Measurements from ENCODE around the gene NRG3.

NRG3 gene

GRCh38 chr10:82621680-82622079 lies 746.7 kb downstream of the NRG3 start:
- TF ChIP-seq, protein P1, sequence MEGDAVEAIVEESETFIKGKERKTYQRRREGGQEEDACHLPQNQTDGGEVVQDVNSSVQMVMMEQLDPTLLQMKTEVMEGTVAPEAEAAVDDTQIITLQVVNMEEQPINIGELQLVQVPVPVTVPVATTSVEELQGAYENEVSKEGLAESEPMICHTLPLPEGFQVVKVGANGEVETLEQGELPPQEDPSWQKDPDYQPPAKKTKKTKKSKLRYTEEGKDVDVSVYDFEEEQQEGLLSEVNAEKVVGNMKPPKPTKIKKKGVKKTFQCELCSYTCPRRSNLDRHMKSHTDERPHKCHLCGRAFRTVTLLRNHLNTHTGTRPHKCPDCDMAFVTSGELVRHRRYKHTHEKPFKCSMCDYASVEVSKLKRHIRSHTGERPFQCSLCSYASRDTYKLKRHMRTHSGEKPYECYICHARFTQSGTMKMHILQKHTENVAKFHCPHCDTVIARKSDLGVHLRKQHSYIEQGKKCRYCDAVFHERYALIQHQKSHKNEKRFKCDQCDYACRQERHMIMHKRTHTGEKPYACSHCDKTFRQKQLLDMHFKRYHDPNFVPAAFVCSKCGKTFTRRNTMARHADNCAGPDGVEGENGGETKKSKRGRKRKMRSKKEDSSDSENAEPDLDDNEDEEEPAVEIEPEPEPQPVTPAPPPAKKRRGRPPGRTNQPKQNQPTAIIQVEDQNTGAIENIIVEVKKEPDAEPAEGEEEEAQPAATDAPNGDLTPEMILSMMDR (conservative IDR thresholded peaks at IDR 0.05; ENCODE audit: low read depth, low read length), result no peak
- no peak for DNase-seq (ENCODE audit: low read depth)
- no peak overlapping the region for H3K4me3 ChIP-seq (ENCODE audit: low read depth, low read length)

DNA sequence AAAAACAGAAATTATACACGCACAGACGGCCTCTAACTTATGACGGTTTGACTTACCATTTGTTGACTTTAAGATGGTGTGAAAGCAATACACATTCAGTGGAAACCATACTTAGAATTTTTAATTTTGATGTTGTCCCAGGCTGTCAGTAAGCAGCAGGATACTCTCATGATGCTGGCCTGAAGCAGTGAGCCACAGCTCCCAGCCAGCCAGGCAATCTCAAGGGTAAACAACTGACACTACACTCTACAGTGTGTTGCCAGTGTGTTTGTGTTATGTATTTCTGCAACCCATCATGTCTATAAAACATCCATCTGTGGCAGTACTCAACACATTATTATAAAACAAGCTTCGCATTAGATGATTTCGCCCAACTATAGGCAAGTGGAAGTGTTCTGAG lies 747.5 kb downstream of the NRG3 start:
- DNase-seq (ENCODE audit: low read depth), result no peak

GRCh38 chr10:82625512-82626189 lies 750.7 kb downstream of the NRG3 start:
- H3K4me3 ChIP-seq (ENCODE audit: low read depth, low read length), result no peak overlapping the region
- TF ChIP-seq, protein P1 (conservative IDR thresholded peaks at IDR 0.05; ENCODE audit: low read depth, low read length), result no peak
- no peak for DNase-seq (ENCODE audit: low read depth)

More for the DNA sequence above, 747.5 kb downstream of the NRG3 start:
- TF ChIP-seq, protein P1 (conservative IDR thresholded peaks at IDR 0.05; ENCODE audit: low read depth, low read length), result no peak
- no peak overlapping the region for H3K4me3 ChIP-seq (ENCODE audit: low read depth, low read length)

DNA sequence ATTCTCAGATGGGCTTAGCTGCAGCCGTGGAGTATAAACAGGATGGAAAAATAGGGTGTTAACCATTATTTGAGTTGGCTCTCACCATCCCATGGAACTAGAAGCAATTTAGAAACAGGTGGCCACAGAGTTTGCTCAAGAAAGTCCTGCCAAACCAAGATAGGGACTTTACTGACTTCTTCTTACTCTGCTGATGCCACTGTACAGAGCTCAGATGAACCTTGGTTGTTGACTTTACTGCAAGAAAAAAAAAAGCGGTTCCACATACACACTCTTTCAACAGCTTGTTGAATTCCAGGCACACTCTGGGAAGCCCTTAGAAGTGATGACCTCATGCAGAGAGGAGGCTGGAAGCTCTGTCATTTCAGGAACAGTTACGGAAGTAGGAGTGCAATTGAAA lies 753.4 kb downstream of the NRG3 start:
- no peak for DNase-seq (ENCODE audit: low read depth)
- H3K4me3 ChIP-seq (ENCODE audit: low read depth, low read length), result no peak overlapping the region
- TF ChIP-seq, protein P1 (conservative IDR thresholded peaks at IDR 0.05; ENCODE audit: low read depth, low read length), result no peak

- H3K4me3 ChIP-seq (ENCODE audit: low read depth, low read length), result no peak overlapping the region
- no peak for DNase-seq (ENCODE audit: low read depth)
- TF ChIP-seq, protein P1 (conservative IDR thresholded peaks at IDR 0.05; ENCODE audit: low read depth, low read length), result no peak
Measured at GRCh38 chr10:82643076-82643475, 768.1 kb downstream of the NRG3 start.

DNA sequence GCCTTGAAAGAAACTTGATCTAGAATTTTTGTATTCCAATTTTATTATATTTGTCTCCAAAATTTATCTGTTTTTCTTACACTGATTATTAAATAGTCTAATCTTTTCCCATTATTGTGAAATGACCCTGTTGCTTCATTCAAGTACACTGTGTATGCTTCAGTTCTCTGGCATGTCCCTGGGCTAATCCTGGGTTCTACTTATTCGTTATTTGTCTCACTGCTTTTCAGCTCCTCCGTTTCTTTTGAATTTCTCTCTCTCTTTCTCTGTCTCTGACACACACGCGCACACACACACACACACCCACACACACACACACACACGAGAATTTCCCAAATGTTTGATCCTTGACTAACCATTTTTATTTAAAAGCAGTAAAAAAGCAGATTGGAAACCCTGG lies 768.6 kb downstream of the NRG3 start:
- TF ChIP-seq, protein P1 (conservative IDR thresholded peaks at IDR 0.05; ENCODE audit: low read depth, low read length), result no peak
- DNase-seq (ENCODE audit: low read depth), result no peak
- H3K4me3 ChIP-seq (ENCODE audit: low read depth, low read length), result no peak overlapping the region

- no peak overlapping the region for H3K4me3 ChIP-seq (ENCODE audit: low read depth, low read length)
- TF ChIP-seq, protein P1 (conservative IDR thresholded peaks at IDR 0.05; ENCODE audit: low read depth, low read length), result no peak
- no peak for DNase-seq (ENCODE audit: low read depth)
Measured at GRCh38 chr10:82645221-82645620, 770.2 kb downstream of the NRG3 start.

All from choroid plexus epithelial cell (primary cell).